Mesenchymal stem cell (in vitro differentiated cells and primary cell): Measurements from ENCODE around the gene RNF146.

Experiments
- DNase-seq: peaks from one replicate; pipeline ENCODE4 v3.0.0-alpha.2; 2013
- H2AFZ ChIP-seq: one replicate; pipeline ENCODE4 v1.6.1; 2013; ENCODE audit warnings: low read depth, mild to moderate bottlenecking, control low read depth, inconsistent platforms, low read length, moderate library complexity
- H2AK5ac ChIP-seq: 2 replicates; pipeline ENCODE4 v1.6.1; 2013; ENCODE audit warnings: low read length, moderate library complexity, mild to moderate bottlenecking, inconsistent platforms; ENCODE audit not compliant: severe bottlenecking
- H2BK120ac ChIP-seq: one replicate; pipeline ENCODE4 v1.6.1; 2013; ENCODE audit warnings: low read depth, mild to moderate bottlenecking, inconsistent platforms, low read length, moderate library complexity
- H2BK12ac ChIP-seq, 2 experiments: one replicate each; pipeline ENCODE4 v1.6.1; 2013; ENCODE audit warnings: inconsistent platforms in 2 of 2, low read length in 2 of 2, mild to moderate bottlenecking in 2 of 2, moderate library complexity in 2 of 2, control low read depth in 1 of 2
- H2BK15ac ChIP-seq: one replicate; pipeline ENCODE4 v1.6.1; 2013; ENCODE audit warnings: mild to moderate bottlenecking, low read depth, inconsistent platforms; ENCODE audit not compliant: poor library complexity, severe bottlenecking
- H2BK5ac ChIP-seq: 2 replicates; pipeline ENCODE4 v1.6.1; 2013; ENCODE audit warnings: low read depth, mild to moderate bottlenecking, low read length, control low read depth, inconsistent platforms; ENCODE audit not compliant: poor library complexity, severe bottlenecking
- H3K14ac ChIP-seq, 2 experiments: one replicate each; pipeline ENCODE4 v1.6.1; 2013; ENCODE audit warnings: inconsistent platforms in 2 of 2, low read length in 2 of 2, control low read depth in 1 of 2, mild to moderate bottlenecking in 1 of 2, moderate library complexity in 1 of 2
- H3K18ac ChIP-seq, 2 experiments: one replicate each; pipeline ENCODE4 v1.6.1; 2013; ENCODE audit warnings: inconsistent platforms in 2 of 2, low read length in 2 of 2, control low read depth in 1 of 2, low read depth in 1 of 2, mild to moderate bottlenecking in 1 of 2
- H3K23ac ChIP-seq, 2 experiments: one replicate each; pipeline ENCODE4 v1.6.1; 2013; ENCODE audit warnings: inconsistent platforms in 2 of 2, low read length in 2 of 2, mild to moderate bottlenecking in 2 of 2, moderate library complexity in 2 of 2, control low read depth in 1 of 2
- H3K27ac ChIP-seq: 2 replicates; pipeline ENCODE4 v1.5.1; 2013; ENCODE audit warnings: mild to moderate bottlenecking, moderate library complexity, low read length, control low read depth, inconsistent platforms; ENCODE audit not compliant: poor library complexity, severe bottlenecking
- H3K27me3 ChIP-seq, 2 experiments: 2 replicates each; pipeline versions ENCODE4 v1.6.1 to v1.7.0; 2013; ENCODE audit warnings: low read length in 2 of 2, mild to moderate bottlenecking in 2 of 2, moderate library complexity in 2 of 2, control low read depth in 1 of 2, inconsistent platforms in 1 of 2; ENCODE audit not compliant: control insufficient read depth in 1 of 2, insufficient read depth in 1 of 2
- H3K36me3 ChIP-seq, 2 experiments: 2 replicates each; pipeline versions ENCODE4 v1.6.1 to v1.7.0; 2013; ENCODE audit warnings: low read length in 2 of 2, control low read depth in 1 of 2, inconsistent platforms in 1 of 2, low read depth in 1 of 2, mild to moderate bottlenecking in 1 of 2; ENCODE audit not compliant: insufficient read depth in 2 of 2, control insufficient read depth in 1 of 2
- H3K4ac ChIP-seq, 2 experiments: one replicate each; pipeline ENCODE4 v1.6.1; 2013; ENCODE audit warnings: inconsistent platforms in 2 of 2, low read length in 2 of 2, mild to moderate bottlenecking in 2 of 2, moderate library complexity in 2 of 2, control low read depth in 1 of 2, low read depth in 1 of 2
- H3K4me1 ChIP-seq: 2 replicates; pipeline ENCODE4 v1.6.1; 2013; ENCODE audit warnings: low read depth, low read length, control low read depth; ENCODE audit not compliant: control insufficient read depth, insufficient read depth
- H3K4me2 ChIP-seq: 2 replicates; pipeline ENCODE4 v1.6.1; 2013; ENCODE audit warnings: low read length, mild to moderate bottlenecking, inconsistent platforms; ENCODE audit not compliant: poor library complexity, severe bottlenecking
- H3K4me3 ChIP-seq, 2 experiments: 2 replicates each; pipeline versions ENCODE4 v1.5.1 to v1.7.0; 2013; ENCODE audit warnings: low read length in 2 of 2, mild to moderate bottlenecking in 2 of 2, control low read depth in 1 of 2, low read depth in 1 of 2; ENCODE audit not compliant: insufficient read depth in 1 of 2
- H3K79me1 ChIP-seq: replicated peaks from 2 replicates; pipeline ENCODE4 v1.6.1; 2013; ENCODE audit warnings: mild to moderate bottlenecking, control low read depth, low read length, inconsistent platforms; ENCODE audit not compliant: poor library complexity, severe bottlenecking
- H3K9ac ChIP-seq: 2 replicates; pipeline ENCODE4 v1.7.0; 2013; ENCODE audit warnings: mild to moderate bottlenecking, low read length, moderate library complexity
- H3K9me3 ChIP-seq: 2 replicates; pipeline ENCODE4 v1.7.0; 2013; ENCODE audit warnings: mild to moderate bottlenecking, low read length; ENCODE audit not compliant: control insufficient read depth
- H4K8ac ChIP-seq: one replicate; pipeline ENCODE4 v1.6.1; 2013; ENCODE audit warnings: inconsistent platforms, mild to moderate bottlenecking, low read length, moderate library complexity
- H4K91ac ChIP-seq: one replicate; pipeline ENCODE4 v1.6.1; 2013; ENCODE audit warnings: mild to moderate bottlenecking, low read length, inconsistent platforms
- WGBS: methylation state at CpG from one replicate; pipeline ENCODE4 v1.1.7; 2013; ENCODE audit warnings: mixed read lengths; 5-methylcytosine and 5-hydroxymethylcytosine counted together

Gene RNF146

DNA sequence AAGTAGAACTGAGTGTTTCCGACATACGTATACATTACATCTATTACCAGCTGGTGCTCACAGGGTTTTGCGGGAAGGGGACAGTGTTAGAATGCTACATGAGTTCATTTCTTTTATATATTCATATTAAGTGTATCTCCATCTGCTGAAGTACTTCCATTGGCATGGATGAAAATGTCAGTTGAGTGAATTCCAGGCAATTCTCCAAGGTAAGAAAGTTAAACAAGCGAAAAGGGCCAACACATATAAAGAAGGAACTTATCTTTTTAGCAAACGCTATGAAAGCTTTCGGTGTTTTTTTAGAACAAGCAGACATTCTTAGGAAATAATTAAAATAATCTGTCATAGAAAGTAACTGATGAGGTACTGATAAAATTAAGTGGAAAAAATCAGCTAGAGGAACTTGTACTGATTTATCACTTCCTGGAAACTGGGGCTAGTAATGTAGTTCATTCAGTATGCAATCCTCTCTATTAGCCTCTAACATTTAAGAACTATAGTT is 34.6 kb downstream of the RNF146 start:
- H3K23ac ChIP-seq, result no peak overlapping the region

DNA sequence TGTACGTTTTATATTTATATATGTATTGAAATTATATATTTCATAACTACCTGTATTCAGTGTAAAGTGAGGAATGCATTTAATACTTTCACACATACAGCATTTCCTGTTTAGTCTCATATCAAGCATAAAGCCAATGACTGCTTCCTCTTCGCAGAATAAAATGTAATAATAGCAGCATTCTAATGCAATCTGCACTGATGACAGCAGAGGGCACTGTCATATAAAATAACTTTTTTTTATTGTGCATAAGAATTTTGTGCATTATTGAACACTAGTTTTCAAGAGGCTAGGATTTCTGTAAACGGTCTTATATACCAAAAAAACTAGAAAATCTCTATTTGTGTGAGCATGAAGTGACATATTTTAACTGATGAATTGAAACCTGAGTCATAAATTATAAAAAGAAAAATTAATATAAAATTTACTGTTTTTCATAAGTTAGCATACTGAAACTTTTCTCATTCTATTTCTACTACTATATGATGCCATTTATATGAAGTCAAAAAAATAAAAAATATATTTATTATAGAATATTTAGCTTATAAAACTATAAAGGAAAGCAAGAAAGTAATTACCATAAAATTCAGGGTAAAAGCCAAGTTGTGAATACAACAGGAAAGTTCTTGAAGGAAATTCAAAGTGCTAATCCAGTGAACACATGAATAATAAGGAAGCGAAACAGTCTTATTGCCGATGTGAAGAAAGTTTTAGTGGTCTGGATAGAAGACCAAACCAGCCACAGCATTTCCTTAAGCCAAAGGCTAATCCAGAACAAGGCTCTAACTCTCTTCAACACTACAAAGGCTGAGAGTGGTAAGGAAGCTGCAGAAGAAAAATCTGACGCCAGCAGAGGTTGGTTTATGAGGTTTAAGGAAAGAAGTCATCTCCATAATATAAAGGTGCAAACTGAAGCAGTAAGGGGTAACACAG is 36.3 kb downstream of the RNF146 start:
- Histone ChIP-seq H3K79me1 (peaks cover 10% of the 10 kb centered on the region), H3K4me1 (peaks cover 1% of the 10 kb centered on the region), H3K4me2 (no peak overlapping the region), H2BK15ac (no peak overlapping the region), H3K14ac (no peak overlapping the region), H4K91ac (no peak overlapping the region), H3K27ac (peak overlapping the region; percentile 14), H3K18ac (no peak overlapping the region), H2BK12ac (no peak overlapping the region), H2AK5ac (no peak overlapping the region), H3K4me3 (no peak overlapping the region), H3K9me3 (no peaks in the 10 kb centered on the region), H3K4ac (no peak overlapping the region), H4K8ac (no peak overlapping the region), H3K27me3 (no peaks in the 10 kb centered on the region), H3K9ac (no peak overlapping the region), H3K23ac (no peak overlapping the region), H2BK5ac (no peak overlapping the region), H2AFZ (no peak overlapping the region), H3K36me3 (peaks cover 0 to 26% of the 10 kb centered on the region in 2 experiments), H2BK120ac (no peak overlapping the region)
- peak; percentile 50 for DNase-seq
- WGBS, result 92% methylated on average over 3 of the region's 6 CpGs

More for the DNA sequence above, 34.6 kb downstream of the RNF146 start:
- H3K9me3 ChIP-seq, result no peaks in the 10 kb centered on the region
- 100% methylated on average over 1 of the region's 6 CpGs for WGBS
- peak; percentile 50 for DNase-seq
- H4K8ac ChIP-seq, result no peak overlapping the region
- H3K27ac ChIP-seq, result no peak overlapping the region
- H3K14ac ChIP-seq, result no peak overlapping the region
- no peak overlapping the region for H3K18ac ChIP-seq
- no peak overlapping the region for H3K4me2 ChIP-seq
- H3K4me1 ChIP-seq, result peaks cover 1% of the 10 kb centered on the region
- H3K36me3 ChIP-seq, result peaks cover 3 to 35% of the 10 kb centered on the region in 2 experiments
- no peak overlapping the region for H2AFZ ChIP-seq
- H3K27me3 ChIP-seq, result no peaks in the 10 kb centered on the region
- peaks cover 14% of the 10 kb centered on the region for H3K79me1 ChIP-seq
- H3K9ac ChIP-seq, result peak overlapping the region; percentile 24
- no peak overlapping the region for H2BK5ac ChIP-seq
- H3K4me3 ChIP-seq, result no peak overlapping the region
- no peak overlapping the region for H2BK15ac ChIP-seq
- H2BK12ac ChIP-seq, result no peak overlapping the region
- no peak overlapping the region for H4K91ac ChIP-seq
- no peak overlapping the region for H2BK120ac ChIP-seq
- H3K4ac ChIP-seq, result no peak overlapping the region
- no peak overlapping the region for H2AK5ac ChIP-seq

DNA sequence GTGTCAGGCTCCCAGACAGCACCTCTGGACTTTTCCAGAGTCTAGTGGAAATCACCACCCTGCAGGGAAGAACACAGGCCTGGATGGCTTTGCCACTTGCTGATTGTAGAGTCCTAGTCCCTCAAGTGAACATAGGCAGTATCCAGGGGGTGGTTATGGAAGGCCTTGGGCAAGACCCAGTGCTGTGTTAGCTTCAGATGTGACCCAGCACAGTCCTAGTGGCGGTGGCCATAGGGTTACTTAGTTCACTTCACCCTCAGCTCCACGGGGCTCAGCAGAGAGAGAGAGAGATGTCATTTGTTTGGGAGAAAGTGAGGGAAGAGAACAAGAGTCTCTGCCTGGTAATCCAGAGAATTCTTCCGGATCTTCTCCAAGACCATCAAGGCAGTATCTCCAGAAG is 37.3 kb downstream of the RNF146 start:
- no peak overlapping the region for H3K14ac ChIP-seq
- H3K4me2 ChIP-seq, result no peak overlapping the region
- no peak overlapping the region for H2AFZ ChIP-seq
- H3K27ac ChIP-seq, result no peak overlapping the region
- no peak overlapping the region for H4K91ac ChIP-seq
- H2BK15ac ChIP-seq, result no peak overlapping the region
- H2BK5ac ChIP-seq, result no peak overlapping the region
- peaks cover 6% of the 10 kb centered on the region for H3K9me3 ChIP-seq
- H2AK5ac ChIP-seq, result no peak overlapping the region
- peaks cover 0 to 19% of the 10 kb centered on the region in 2 experiments for H3K36me3 ChIP-seq
- no peak overlapping the region for H3K9ac ChIP-seq
- no peak overlapping the region for H3K4ac ChIP-seq
- no peak overlapping the region for H4K8ac ChIP-seq
- no peak overlapping the region for H2BK120ac ChIP-seq
- no peak overlapping the region for H3K4me3 ChIP-seq
- peaks cover 8% of the 10 kb centered on the region for H3K79me1 ChIP-seq
- H3K18ac ChIP-seq, result no peak overlapping the region
- 93% methylated on average over 3 of the region's 3 CpGs for WGBS
- H3K4me1 ChIP-seq, result peaks cover 1% of the 10 kb centered on the region
- DNase-seq, result no peak
- H2BK12ac ChIP-seq, result no peak overlapping the region
- H3K27me3 ChIP-seq, result no peaks in the 10 kb centered on the region
- no peak overlapping the region for H3K23ac ChIP-seq

DNA sequence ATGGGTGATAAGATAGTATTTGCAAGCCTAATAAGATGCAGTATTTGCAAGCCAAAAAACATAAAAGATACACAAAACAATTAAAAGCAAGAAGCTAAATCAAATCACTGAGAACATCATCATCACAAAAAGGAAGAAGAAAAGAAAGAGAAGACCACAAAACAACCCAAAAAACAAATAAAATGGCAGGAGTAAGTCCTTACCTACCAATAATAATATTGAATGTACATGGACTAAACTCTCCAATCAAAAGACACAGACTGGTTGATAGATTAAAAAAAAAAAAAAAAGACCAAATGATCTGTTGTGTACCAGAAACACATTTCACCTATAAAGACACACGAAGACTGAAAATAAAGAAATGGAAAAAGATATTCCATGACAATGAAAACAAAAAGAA is 39.1 kb downstream of the RNF146 start:
- H3K79me1 ChIP-seq, result peaks cover 8% of the 10 kb centered on the region
- no peak overlapping the region for H3K4me2 ChIP-seq
- no peak overlapping the region for H2BK15ac ChIP-seq
- whole genome bisulfite sequencing, result no CpG with 5 or more reads among the region's 1 CpG
- no peak overlapping the region for H3K23ac ChIP-seq
- no peak overlapping the region for H3K4me3 ChIP-seq
- no peak overlapping the region for H3K14ac ChIP-seq
- H4K91ac ChIP-seq, result no peak overlapping the region
- H2BK12ac ChIP-seq, result no peak overlapping the region
- no peak overlapping the region for H4K8ac ChIP-seq
- H2AK5ac ChIP-seq, result no peak overlapping the region
- H2BK120ac ChIP-seq, result no peak overlapping the region
- peaks cover 0 to 29% of the 10 kb centered on the region in 2 experiments for H3K36me3 ChIP-seq
- no peak overlapping the region for H2AFZ ChIP-seq
- no peaks in the 10 kb centered on the region for H3K27me3 ChIP-seq
- H3K9me3 ChIP-seq, result peaks cover 6% of the 10 kb centered on the region
- no peak overlapping the region for H3K18ac ChIP-seq
- DNase-seq, result no peak
- no peak overlapping the region for H3K9ac ChIP-seq
- no peaks in the 10 kb centered on the region for H3K4me1 ChIP-seq
- H2BK5ac ChIP-seq, result no peak overlapping the region
- no peak overlapping the region for H3K4ac ChIP-seq
- H3K27ac ChIP-seq, result no peak overlapping the region
